HG03342 (cell line): ENCODE data around the gene EPHB3.
A peak's percentile ranks its signal among the peaks of the same experiment; 100 is the strongest.

Experiments used
- ATAC-seq: cut with Tn5 transposase; IDR thresholded peaks from one replicate; pipeline ENCODE4 v1.9.1; 2021; ENCODE audit warnings: mild to moderate bottlenecking, moderate library complexity; ENCODE audit not compliant: unreplicated experiment

EPHB3 gene

DNA sequence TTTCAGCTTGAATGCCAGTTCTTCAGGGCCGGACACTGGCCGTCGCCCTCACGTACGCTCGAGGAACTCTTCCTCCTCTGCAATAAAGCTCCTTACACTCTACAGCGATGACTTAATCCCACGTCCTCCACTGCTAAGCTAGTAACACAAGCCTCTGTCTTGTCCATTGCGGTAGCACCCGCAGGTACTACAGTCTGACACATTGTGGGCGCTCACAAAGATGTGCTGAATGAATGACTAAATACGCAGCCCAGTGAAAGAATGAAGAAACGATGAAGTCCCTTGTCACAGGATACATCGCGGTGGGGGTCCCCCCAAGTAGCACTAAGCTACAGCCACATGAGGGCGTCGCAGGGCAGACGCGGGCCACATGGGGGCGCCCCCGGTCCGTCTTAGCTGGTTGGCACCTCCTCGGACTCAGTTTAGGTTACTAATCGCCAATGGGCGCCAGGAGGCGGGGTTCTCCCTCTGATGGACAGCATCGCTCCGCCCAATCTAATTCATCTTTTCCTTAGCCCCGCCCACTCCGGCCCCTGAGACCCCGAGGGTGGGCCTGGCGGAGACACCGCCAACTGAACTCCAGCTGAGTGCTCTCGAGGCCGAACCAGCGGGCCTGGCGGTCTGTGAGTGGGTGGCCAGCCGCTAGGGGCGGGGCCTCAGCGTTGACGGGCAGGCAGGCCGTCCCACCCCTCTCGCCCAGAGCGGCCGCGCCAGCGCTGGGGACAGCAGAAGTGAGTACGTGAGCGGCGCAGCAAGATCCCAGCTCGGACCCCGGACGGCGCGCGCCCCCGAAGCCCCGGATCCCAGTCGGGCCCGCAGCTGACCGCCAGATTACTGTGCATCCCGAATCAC, at the start of gene EPHB3:
EPHB3 (plus strand) TSS at position 725 of the 852 bp plus-strand sequence. CDS start 451 bp downstream, outside the sequence.
- peak; percentile 78 for ATAC-seq

- no peak for ATAC-seq
Measured at GRCh38 chr3:184512621-184513020, 49.0 kb upstream of the EPHB3 start.

- peak; percentile 91 for ATAC-seq
Measured at GRCh38 chr3:184513276-184514170, 48.1 kb upstream of the EPHB3 start.

GRCh38 chr3:184514171-184514490, 47.5 kb upstream of the EPHB3 start:
- no peak for ATAC-seq

- ATAC-seq: no peak
Measured at GRCh38 chr3:184523825-184524615, 37.6 kb upstream of the EPHB3 start.

DNA sequence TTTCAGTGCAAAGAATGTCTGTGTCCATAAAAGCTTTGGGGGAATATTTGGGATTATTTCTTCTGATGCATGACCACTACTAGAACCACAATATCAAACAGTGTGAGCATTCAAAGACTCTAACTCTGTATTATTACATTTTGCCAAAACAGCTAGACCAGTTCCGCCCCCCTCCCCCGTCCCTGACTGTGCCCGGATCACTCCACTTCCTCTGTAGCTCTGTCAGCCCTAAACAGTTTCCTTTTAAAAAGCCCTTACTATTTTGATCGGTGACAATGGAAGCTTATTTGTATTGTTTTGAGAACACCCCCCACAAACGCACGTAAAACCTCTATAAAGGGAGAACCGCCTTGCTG, 36.6 kb upstream of the EPHB3 start:
- no peak for ATAC-seq

GRCh38 chr3:184525337-184526087, 36.1 kb upstream of the EPHB3 start:
- ATAC-seq: no peak

DNA sequence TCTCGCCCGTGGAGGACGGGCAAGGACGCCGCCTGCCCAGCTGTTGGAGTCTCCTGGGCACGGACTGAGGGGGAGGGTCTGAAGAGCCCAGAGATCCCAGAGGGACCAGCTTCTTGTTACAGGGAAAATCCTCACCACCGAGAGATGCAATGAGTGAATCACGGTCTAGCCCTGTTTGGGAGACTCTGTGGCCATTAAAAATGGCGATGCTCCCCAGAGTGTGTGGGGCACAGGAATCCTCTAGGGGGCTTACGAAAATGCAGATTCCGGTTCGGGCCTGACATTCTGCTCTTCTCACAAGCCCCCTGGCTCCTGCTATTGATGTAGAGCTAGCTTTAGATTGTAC, 35.5 kb upstream of the EPHB3 start:
- no peak for ATAC-seq

DNA sequence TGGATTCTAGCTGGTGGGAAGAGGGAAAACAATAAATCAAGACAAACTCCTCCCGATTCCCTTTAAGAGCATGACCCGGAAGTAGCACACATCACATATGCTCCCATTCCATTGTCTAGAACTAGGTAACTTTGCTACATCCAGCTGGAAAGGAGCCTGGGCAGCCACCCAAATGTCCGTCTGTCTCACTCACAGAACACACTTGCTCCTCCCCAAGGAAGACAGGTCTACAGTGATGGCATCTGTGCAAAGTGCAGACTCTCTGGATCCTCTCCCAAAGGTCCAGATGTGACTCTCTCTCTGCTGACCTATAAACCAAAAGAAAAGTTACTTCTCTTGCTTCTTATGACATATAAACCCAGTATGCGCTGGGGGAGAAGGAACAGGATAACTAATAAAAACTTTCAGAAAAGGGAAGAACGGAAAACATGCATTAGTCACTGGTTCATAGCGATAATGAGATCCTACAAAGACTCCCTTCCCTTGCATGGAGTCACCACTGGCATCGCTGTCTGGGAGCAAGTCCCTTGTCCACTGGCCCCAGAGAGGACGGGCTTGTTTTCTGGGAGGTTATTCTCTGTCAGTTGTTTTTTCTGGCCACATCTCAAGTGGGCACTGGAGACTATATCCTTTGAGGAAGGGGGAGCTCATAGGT, 29.8 kb upstream of the EPHB3 start:
- ATAC-seq: no peak

DNA sequence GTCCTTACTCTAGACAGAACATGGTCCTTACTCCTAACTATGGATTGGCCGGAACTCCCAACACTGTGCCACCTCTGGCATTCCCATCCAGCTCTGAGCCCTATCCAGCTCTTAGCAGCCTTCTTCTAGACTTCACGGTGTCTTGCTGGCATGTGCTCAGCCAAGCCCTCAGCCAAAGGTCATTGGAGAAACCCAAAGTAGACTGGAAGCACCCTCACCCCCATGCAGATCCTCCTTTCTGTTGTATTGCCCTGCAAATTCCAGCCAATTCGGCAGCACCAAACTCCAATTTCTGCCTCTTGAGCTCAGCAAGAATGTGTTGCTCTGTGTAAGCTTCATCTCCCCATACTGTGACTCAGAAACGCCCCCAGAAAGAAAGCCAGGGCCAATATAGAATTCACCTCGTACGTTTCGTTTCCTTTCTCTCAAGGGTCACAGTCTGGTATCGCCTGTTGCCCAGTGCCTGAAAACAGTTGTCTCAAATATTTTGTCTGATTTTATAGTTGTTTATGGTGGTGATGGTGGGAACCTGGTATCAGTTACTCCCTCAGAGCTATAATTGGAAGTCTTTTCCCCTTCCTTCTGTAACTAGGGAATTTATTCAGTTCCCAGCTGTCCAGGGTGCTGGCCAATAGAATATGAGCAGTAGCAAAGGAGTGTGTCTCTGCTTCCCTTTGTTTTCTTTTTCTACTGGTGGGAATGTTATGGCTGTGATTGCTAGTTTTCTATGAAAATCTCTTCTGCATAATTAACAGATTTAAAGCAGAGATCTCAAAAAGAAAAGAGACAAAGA, 28.4 kb upstream of the EPHB3 start:
- no peak for ATAC-seq

DNA sequence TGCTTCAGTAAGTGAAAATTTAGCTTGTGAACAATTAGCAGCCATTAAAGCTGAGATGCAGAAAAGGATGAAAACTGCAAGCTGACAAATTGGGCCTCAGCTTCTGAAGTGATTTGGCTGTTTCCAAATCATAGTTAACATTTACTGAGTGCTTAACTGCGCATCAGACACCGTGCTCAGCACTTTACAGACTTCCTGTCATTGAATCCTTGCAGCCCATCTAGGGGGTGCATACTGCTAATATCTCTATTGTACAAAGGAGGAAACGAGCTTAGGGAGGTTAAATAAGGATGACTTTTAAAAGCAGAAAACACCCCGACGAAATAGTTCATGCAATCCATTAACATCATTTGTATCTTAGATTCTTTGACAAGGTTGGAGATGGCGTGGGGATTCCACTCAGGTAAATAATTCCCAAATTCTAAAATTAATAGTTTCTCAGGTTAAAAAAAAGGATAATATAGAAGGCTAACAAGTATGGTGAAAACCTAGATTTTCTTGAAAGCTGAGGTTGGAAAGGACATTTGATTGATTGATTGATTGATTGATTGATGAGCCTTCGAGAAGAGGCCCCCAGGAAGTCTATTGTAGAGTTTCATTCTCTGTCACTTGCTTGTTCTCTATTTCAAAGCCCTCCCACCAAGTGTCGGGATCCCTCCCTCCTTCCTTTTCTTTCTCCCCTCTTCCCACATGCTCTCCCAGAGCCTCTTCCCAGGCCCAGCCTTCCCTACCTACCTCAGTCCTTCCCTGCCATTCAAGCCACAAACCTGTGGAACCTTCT, 23.5 kb upstream of the EPHB3 start:
- no peak for ATAC-seq

GRCh38 chr3:184538666-184539431, 22.7 kb upstream of the EPHB3 start:
- ATAC-seq: no peak

DNA sequence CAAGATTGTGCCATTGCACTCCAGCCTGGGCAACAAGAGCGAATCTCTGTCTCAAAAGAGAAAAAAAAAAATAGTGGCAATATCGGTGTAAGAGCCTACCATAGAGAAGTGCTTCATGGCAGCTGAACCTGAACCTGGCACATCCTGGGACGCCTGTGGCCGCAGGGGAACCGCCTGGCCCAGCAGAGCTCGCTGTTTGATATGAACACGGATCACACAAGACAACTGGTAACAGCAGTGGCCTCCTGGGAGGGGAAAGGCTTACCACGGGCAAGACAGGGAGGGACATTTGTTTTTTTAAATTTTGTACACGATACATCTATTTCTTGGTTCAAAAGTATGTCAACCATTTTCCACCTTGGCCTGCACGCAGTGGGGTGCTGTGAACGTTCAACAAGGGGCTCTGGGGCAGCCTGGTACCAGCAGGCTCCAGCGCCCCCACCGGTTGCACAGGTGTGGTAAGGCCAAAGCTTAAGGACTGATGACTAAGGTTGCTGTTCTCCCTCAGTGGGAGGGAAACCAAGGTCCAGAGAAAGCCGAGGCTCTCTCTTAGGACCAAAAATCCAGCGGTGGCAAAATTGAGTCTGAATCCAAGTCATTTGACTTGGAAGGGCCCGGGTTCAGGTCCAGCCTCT, 21.7 kb upstream of the EPHB3 start:
- no peak for ATAC-seq

DNA sequence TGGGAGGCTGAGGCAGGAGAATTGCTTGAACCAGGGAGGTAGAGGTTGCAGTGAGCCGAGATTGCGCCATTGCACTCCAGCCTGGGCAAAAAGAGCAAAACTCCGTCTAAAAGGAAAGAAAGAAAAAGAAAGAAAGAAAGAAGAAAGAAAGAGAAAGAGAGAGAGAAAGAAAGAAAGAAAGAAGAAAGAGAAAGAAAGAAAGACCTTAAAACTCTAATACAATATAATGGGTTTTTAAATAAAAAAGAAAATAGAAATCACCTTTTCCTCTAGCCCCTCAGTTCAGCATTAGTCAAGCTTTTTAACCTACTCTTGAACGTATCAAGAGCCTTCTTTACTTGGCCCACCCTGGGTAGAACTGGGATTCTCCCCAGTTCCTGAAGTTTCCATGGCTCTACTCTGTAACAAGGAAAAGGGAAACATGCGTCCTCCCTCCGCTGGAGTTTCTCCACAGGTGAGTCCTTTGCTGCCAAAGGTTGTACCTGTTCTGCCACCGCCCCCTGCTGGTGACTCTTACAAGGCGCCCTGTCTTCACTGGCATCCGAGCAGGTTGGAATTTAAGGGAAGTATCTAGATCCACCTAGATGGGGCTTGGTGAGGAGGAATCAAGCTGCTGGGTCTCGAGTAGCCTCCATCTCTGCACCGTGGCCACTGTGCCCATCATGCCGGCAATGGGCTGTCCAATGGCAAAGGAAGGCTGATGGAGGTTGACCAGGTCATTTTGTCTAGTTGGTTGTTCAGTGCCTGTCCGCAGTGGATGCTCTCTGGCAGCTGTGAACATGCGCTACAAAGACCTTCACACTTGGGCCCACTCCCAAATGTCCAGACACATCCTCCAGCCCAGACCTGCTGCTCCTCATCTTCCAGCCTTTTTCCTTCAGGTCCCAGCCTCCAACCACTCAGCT, 20.6 kb upstream of the EPHB3 start:
- ATAC-seq: no peak

DNA sequence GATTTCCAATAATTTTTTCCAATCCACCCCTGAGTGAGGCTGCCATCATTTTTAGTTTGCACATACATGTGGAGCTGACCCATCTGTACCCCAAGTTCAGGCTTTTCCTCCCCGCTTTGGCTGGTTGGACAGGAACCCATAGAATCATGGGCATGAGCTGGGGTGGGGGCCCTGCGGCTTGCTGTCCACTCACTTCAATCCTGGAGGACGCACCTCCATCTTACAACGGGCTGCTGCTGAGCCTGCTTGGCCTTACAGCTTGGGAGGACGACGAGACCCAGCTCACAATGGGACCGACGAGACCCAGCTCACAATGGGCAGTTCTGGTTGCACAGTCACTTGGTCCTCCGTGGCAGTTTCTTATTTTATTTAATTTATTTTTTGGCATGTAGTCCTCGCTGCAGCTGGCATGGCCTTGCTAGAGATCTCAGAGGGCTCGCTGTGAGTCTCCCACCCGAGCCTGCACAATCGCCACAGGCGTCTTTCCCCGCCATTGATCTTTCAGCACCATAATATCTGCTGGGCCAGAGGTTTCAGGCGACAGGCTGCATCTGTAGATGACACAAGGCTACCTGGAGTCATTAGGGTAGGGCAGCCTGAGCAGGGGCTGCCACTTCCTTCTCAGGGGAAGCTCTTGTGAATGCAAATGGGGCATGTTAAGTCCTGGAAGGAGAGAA, 19.6 kb upstream of the EPHB3 start:
- ATAC-seq: no peak

- no peak for ATAC-seq
Measured at GRCh38 chr3:184542577-184542976, 19.0 kb upstream of the EPHB3 start.
